Kidney epithelial cell (primary cell): ENCODE data around the gene LRP2BP. TPM values are rescaled to one million over a fixed set of nuclear protein-coding genes. Genes with fewer than 3 reads are reported as not detected.

Experiments
- DNase-seq: peaks from one replicate; pipeline ENCODE4 v3.0.0-alpha.2; 2010; ENCODE audit warnings: low read depth
- H3K27me3 ChIP-seq: 2 replicates; pipeline ENCODE4 v1.6.0; 2011; ENCODE audit warnings: low read length; ENCODE audit not compliant: control insufficient read depth, insufficient read depth
- H3K36me3 ChIP-seq: 2 replicates; pipeline ENCODE4 v1.5.1; 2011; ENCODE audit warnings: low read length; ENCODE audit not compliant: control insufficient read depth, insufficient read depth
- H3K4me3 ChIP-seq: 2 replicates; pipeline ENCODE4 v1.5.1; 2011; ENCODE audit warnings: low read depth, mild to moderate bottlenecking, control low read depth, low read length
- CTCF ChIP-seq: IDR thresholded peaks from 2 replicates; pipeline ENCODE4 v1.5.1; 2011; ENCODE audit warnings: mild to moderate bottlenecking, moderate library complexity, low read length, control low read depth, inconsistent platforms; ENCODE audit not compliant: insufficient read depth, poor library complexity, severe bottlenecking
- total RNA-seq: library from RNA; depleted of rRNA; stranded (reverse); fragments of >200 nt; gene quantifications from 2 replicates; pipeline ENCODE4 v1.2.3, GENCODE V29; 2015

Gene LRP2BP
- total RNA-seq, 1 donor from 2014 or later = 0.13 TPM

GRCh38 chr4:185343726-185344581 is 51.8 kb downstream of the LRP2BP start:
- Histone ChIP-seq H3K4me3 (no peak overlapping the region), H3K36me3 (no peaks in the 10 kb centered on the region), H3K27me3 (no peaks in the 10 kb centered on the region)
- no peak for DNase-seq
- TF ChIP-seq CTCF = no peak

- DNase-seq = no peak
- Histone ChIP-seq H3K27me3 (no peaks in the 10 kb centered on the region), H3K36me3 (no peaks in the 10 kb centered on the region), H3K4me3 (no peak overlapping the region)
- TF ChIP-seq CTCF = no peak
Measured at GRCh38 chr4:185341841-185342240, 53.9 kb downstream of the LRP2BP start.

- H3K4me3 ChIP-seq = no peak overlapping the region
- no peaks in the 10 kb centered on the region for H3K36me3 ChIP-seq
- DNase-seq = no peak
- TF ChIP-seq CTCF = no peak
- no peaks in the 10 kb centered on the region for H3K27me3 ChIP-seq
Measured at GRCh38 chr4:185341377-185341776, 54.3 kb downstream of the LRP2BP start.

GRCh38 chr4:185339941-185340340 is 55.8 kb downstream of the LRP2BP start:
- Histone ChIP-seq H3K4me3 (no peak overlapping the region), H3K36me3 (no peaks in the 10 kb centered on the region), H3K27me3 (no peaks in the 10 kb centered on the region)
- TF ChIP-seq CTCF = no peak
- no peak for DNase-seq

GRCh38 chr4:185335579-185335978 is 60.1 kb downstream of the LRP2BP start:
- Histone ChIP-seq H3K36me3 (no peaks in the 10 kb centered on the region), H3K4me3 (no peak overlapping the region), H3K27me3 (no peaks in the 10 kb centered on the region)
- no peak for TF ChIP-seq CTCF
- DNase-seq = no peak

- no peak for TF ChIP-seq CTCF
- no peak for DNase-seq
- no peaks in the 10 kb centered on the region for H3K36me3 ChIP-seq
- no peak overlapping the region for H3K4me3 ChIP-seq
- no peaks in the 10 kb centered on the region for H3K27me3 ChIP-seq
Measured at GRCh38 chr4:185334326-185334725, 61.4 kb downstream of the LRP2BP start.
